HFFc6 (cell line): ENCODE data around the gene RAP1GAP2. TPM values are rescaled to one million over a fixed set of nuclear protein-coding genes. Genes with fewer than 3 reads are reported as not detected.
"Not testable (repeated sequence)": the region's sequence is repeated elsewhere in the genome, so short reads cannot be mapped to it uniquely, and the experiment has no call there.

Experiments used
- DNase-seq: peaks from one replicate; pipeline ENCODE4 v3.0.0-alpha.2; 2018
- H3K27ac Mint-ChIP-seq: 2 replicates; pipeline ENCODE4 v1.8.0; 2020; ENCODE audit warnings: mild to moderate bottlenecking, mixed read lengths
- H3K27me3 Mint-ChIP-seq: 2 replicates; pipeline ENCODE4 v1.8.0; 2021; ENCODE audit warnings: mild to moderate bottlenecking, moderate library complexity, mixed read lengths; ENCODE audit not compliant: insufficient read depth
- H3K36me3 Mint-ChIP-seq: 2 replicates; pipeline ENCODE4 v1.8.0; 2021; ENCODE audit warnings: low read depth, mixed read lengths
- H3K4me1 Mint-ChIP-seq: 2 replicates; pipeline ENCODE4 v1.8.0; 2020; ENCODE audit warnings: low read depth, mixed read lengths
- H3K4me3 Mint-ChIP-seq: 2 replicates; pipeline ENCODE4 v1.8.0; 2020; ENCODE audit warnings: mild to moderate bottlenecking, moderate library complexity, mixed read lengths
- H3K9me3 Mint-ChIP-seq: 2 replicates; pipeline ENCODE4 v1.8.0; 2020; ENCODE audit warnings: mild to moderate bottlenecking, mixed read lengths
- CTCF ChIP-seq: fragments of 200-600 bp; sonication (generic); IDR thresholded peaks from 2 replicates; pipeline ENCODE4 v1.5.0; 2021; ENCODE audit warnings: antibody characterized with exemption, mild to moderate bottlenecking
- total RNA-seq, 6 experiments: library from RNA; stranded (reverse); fragmentation: NEBNext Ultra II Directional; extraction: Animal tissue kit (Norgen Biotek cat#: 25700); gene quantifications; 2 replicates in 1 of 6; 3 replicates in 5 of 6; pipeline ENCODE4 v1.2.3, GENCODE V29; 2021

RAP1GAP2 gene
- total RNA-seq, 6 experiments from 2014 or later: 7.9 to 27.4 (median 23.9) TPM

DNA sequence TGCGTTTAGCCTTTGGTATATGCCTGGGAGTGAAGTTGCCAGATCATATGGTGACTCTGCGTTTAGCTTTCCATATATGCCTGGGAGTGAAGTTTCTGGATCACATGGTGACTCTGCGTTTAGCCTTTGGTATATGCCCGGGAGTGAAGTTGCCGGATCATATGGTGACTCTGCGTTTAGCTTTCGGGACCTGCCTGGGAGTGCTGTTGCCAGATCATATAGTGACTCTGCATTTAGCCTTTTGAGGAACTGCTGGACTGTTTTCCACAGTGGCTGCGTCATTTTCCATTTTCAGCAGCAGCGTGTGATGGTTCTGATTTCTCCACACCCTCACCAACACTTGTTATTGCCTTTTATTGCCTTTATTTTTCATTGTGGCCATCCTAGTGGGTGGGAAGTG, 194.2 kb downstream of the RAP1GAP2 start:
- no peak for TF ChIP-seq CTCF
- Mint-ChIP-seq H3K4me3 (no peak overlapping the region), H3K4me1 (no peaks in the 10 kb centered on the region), H3K9me3 (no peaks in the 10 kb centered on the region; the same call in 1 of the 2 replicates), H3K27ac (no peak overlapping the region), H3K27me3 (peaks cover 1% of the 10 kb centered on the region; the same call in 1 of the 2 replicates), H3K36me3 (peaks cover 23% of the 10 kb centered on the region)
- DNase-seq: no peak

DNA sequence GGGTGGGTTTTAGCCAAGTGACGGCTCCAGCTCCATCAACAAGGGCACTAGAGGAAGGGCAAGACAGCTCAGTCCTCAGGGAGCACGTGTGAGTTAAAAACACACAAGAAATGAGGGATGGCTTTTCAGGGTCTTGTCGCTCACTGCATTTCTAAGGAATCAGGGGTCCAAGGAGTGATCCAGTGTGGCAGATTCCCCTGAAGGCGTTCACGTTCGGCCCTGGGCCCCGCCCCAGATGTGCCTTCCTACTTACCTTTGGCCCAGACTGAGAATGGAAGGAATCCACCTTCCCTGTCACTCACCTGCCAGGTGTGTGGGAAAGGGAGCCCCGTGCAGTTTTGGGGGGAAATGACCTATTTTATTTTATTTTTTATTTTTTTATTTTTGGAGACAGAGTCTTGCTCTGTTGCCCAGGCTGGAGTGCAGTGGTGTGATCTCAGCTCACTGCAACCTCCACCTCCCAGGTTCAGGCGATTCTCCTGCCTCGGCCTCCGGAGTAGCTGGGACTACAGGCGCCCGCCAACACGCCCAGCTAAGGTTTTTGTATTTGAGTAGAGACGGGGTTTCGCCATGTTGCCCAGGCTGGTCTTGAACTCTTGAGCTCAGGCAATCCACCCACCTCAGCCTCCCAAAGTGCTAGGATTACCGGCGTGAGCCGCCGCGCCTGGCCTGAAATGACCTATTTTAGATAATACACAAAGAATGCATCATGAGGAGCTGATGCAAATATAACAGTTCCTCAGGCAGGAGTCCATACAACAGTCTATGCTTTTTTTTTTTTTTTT, 195.3 kb downstream of the RAP1GAP2 start:
- not testable (repeated sequence) for H3K27me3 Mint-ChIP-seq, DNase-seq, H3K9me3 Mint-ChIP-seq, H3K4me1 Mint-ChIP-seq, H3K27ac Mint-ChIP-seq, H3K4me3 Mint-ChIP-seq
- peaks cover 22% of the 10 kb centered on the region for H3K36me3 Mint-ChIP-seq

GRCh38 chr17:2994441-2994840, 198.2 kb downstream of the RAP1GAP2 start:
- Mint-ChIP-seq H3K4me3 (no peak overlapping the region), H3K36me3 (peaks cover 42% of the 10 kb centered on the region), H3K27me3 (peaks cover 4% of the 10 kb centered on the region)

DNA sequence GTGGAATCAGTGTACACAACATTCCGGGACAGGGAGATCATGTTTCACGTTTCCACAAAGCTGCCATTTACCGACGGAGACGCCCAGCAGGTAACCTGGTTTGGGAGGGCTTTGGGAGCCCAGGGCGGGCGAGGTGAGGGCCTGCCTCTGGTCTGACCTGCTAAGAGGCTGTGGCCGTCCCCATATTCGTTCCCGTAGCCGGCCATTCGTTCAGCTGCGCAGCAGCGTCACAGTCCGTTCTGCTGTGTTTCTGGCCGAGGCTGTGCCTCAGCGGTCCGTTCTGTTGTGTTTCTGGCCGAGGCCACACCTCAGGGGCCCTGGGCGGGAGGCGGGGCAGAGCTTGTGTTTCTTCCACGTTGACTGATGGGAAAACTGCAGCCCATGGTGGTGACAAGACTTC, 199.1 kb downstream of the RAP1GAP2 start:
- peaks cover 38% of the 10 kb centered on the region for H3K36me3 Mint-ChIP-seq
- H3K4me3 Mint-ChIP-seq: no peak overlapping the region
- H3K4me1 Mint-ChIP-seq: peaks cover 33% of the 10 kb centered on the region

More at GRCh38 chr17:2994441-2994840, 198.2 kb downstream of the RAP1GAP2 start:
- H3K4me1 Mint-ChIP-seq: peaks cover 33% of the 10 kb centered on the region
- H3K27ac Mint-ChIP-seq: no peak overlapping the region
- peaks cover 15% of the 10 kb centered on the region for H3K9me3 Mint-ChIP-seq
- no peak for DNase-seq
- no peak for TF ChIP-seq CTCF

GRCh38 chr17:2995886-2996809, 199.9 kb downstream of the RAP1GAP2 start:
- Mint-ChIP-seq H3K4me3 (no peak overlapping the region), H3K4me1 (peaks cover 33% of the 10 kb centered on the region), H3K36me3 (peaks cover 38% of the 10 kb centered on the region), H3K27me3 (peaks cover 2% of the 10 kb centered on the region), H3K9me3 (peaks cover 15% of the 10 kb centered on the region), H3K27ac (peak overlapping the region; percentile 58)
- TF ChIP-seq CTCF: no peak
- DNase-seq: no peak

More for the DNA sequence above, 199.1 kb downstream of the RAP1GAP2 start:
- Mint-ChIP-seq H3K27ac (no peak overlapping the region; the same call in 1 of the 2 replicates), H3K27me3 (peaks cover 4% of the 10 kb centered on the region), H3K9me3 (peaks cover 15% of the 10 kb centered on the region)
- DNase-seq: no peak
- no peak for TF ChIP-seq CTCF
